ENCODE results near the gene TRPM3. TPM values are rescaled to one million over a fixed set of nuclear protein-coding genes. Genes with fewer than 3 reads are reported as not detected.

The TRPM3 gene
- total and polyA plus RNA-seq, 7 experiments from 2014 or later, result not detected

DNA sequence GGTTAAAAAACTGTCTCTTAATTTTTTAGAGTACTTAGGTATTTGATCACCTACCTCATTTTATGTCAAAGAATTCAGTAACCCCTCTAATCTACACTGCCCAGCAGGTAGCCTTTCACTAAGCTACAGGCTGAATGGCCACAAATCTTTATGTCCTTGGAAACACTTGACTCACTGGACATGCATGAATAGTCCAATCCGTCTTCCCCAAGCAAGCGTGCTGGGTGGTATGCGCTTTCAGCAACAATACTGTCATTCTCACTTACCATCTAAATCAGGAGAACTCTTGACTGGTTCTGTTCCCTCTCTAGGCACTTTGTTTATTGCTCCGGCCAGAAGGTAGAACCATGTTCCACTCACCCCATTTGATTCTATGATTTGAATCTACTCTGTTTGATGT is 73.1 kb downstream of the TRPM3 start:
- Mint-ChIP-seq H3K36me3 (no peaks in the 10 kb centered on the region), H3K4me3 (no peak overlapping the region), H3K27me3 (peaks cover 0 to 5% (median 4%) of the 10 kb centered on the region in 5 donors), H3K4me1 (no peaks in the 10 kb centered on the region), H3K9me3 (peaks cover 0 to 12% (median 0%) of the 10 kb centered on the region in 11 donors), H3K27ac (no peak overlapping the region)
- intact Hi-C loops (cut with micrococcal nuclease), result no loop called here
- Histone ChIP-seq H3K4me1 (ENCODE audit: control insufficient read depth in 2 of 2, insufficient read depth in 2 of 2, low read length in 2 of 2) (no peaks in the 10 kb centered on the region), H3K36me3 (ENCODE audit: control insufficient read depth in 2 of 3, insufficient read depth in 3 of 3, low read length in 3 of 3) (no peaks in the 10 kb centered on the region), H3K9me3 (ENCODE audit: control insufficient read depth in 2 of 3, low read length in 3 of 3) (no peaks in the 10 kb centered on the region), H3K27ac (ENCODE audit: low read depth, low read length) (no peak overlapping the region), H3K4me3 (ENCODE audit: low read length) (no peak overlapping the region), H3K27me3 (ENCODE audit: control insufficient read depth in 2 of 2, insufficient read depth in 2 of 2, low read length in 2 of 2) (no peaks in the 10 kb centered on the region)
- ChIA-PET CTCF (no interaction called here), POLR2A (no interaction called here)
- ATAC-seq (no peak), DNase-seq (no peak)

GRCh38 chr9:71042448-71042990 is 78.9 kb downstream of the TRPM3 start:
- DNase-seq, result no peak
- ATAC-seq, result no peak
- Mint-ChIP-seq H3K4me3 (no peak overlapping the region), H3K9me3 (peaks cover 0 to 10% (median 0%) of the 10 kb centered on the region in 11 donors), H3K4me1 (no peaks in the 10 kb centered on the region), H3K27me3 (peaks cover 0 to 15% (median 0%) of the 10 kb centered on the region in 5 donors), H3K36me3 (no peaks in the 10 kb centered on the region), H3K27ac (no peak overlapping the region)
- Histone ChIP-seq H3K4me3 (ENCODE audit: low read length) (no peak overlapping the region), H3K9me3 (ENCODE audit: control insufficient read depth in 2 of 3, low read length in 3 of 3) (no peaks in the 10 kb centered on the region), H3K27ac (ENCODE audit: low read depth, low read length) (no peak overlapping the region), H3K4me1 (ENCODE audit: control insufficient read depth in 2 of 2, insufficient read depth in 2 of 2, low read length in 2 of 2) (no peaks in the 10 kb centered on the region), H3K36me3 (ENCODE audit: control insufficient read depth in 2 of 3, insufficient read depth in 3 of 3, low read length in 3 of 3) (no peaks in the 10 kb centered on the region), H3K27me3 (ENCODE audit: control insufficient read depth in 2 of 2, insufficient read depth in 2 of 2, low read length in 2 of 2) (no peaks in the 10 kb centered on the region)
- ChIA-PET CTCF (no interaction called here), POLR2A (no interaction called here)
- intact Hi-C loops (cut with micrococcal nuclease), result no loop called here

GRCh38 chr9:71037521-71037920 is 83.9 kb downstream of the TRPM3 start:
- H3K27ac ChIP-seq (ENCODE audit: low read depth, low read length), result no peak overlapping the region
- CTCF ChIA-PET, result no interaction called here
- no peak overlapping the region for H3K27ac Mint-ChIP-seq
- no peaks in the 10 kb centered on the region for H3K9me3 ChIP-seq (ENCODE audit: control insufficient read depth in 2 of 3, low read length in 3 of 3)
- POLR2A ChIA-PET, result no interaction called here
- DNase-seq (no peak), ATAC-seq (no peak)
- H3K36me3 Mint-ChIP-seq, result no peaks in the 10 kb centered on the region
- peaks cover 0 to 10% (median 0%) of the 10 kb centered on the region in 5 donors for H3K27me3 Mint-ChIP-seq
- no peaks in the 10 kb centered on the region for H3K27me3 ChIP-seq (ENCODE audit: control insufficient read depth in 2 of 2, insufficient read depth in 2 of 2, low read length in 2 of 2)
- intact Hi-C loops (cut with micrococcal nuclease), result loop anchor here in 1 of 2 donors (5.0 kb wide), 1 partner anchor 1825 kb away; no protein-coding TSS in a partner anchor
- no peaks in the 10 kb centered on the region for H3K4me1 ChIP-seq (ENCODE audit: control insufficient read depth in 2 of 2, insufficient read depth in 2 of 2, low read length in 2 of 2)
- H3K36me3 ChIP-seq (ENCODE audit: control insufficient read depth in 2 of 3, insufficient read depth in 3 of 3, low read length in 3 of 3), result no peaks in the 10 kb centered on the region
- peaks cover 0 to 5% (median 0%) of the 10 kb centered on the region in 11 donors for H3K9me3 Mint-ChIP-seq
- no peaks in the 10 kb centered on the region for H3K4me1 Mint-ChIP-seq
- no peak overlapping the region for H3K4me3 Mint-ChIP-seq
- H3K4me3 ChIP-seq (ENCODE audit: low read length), result no peak overlapping the region

- H3K9me3 ChIP-seq (ENCODE audit: control insufficient read depth in 2 of 3, low read length in 3 of 3), result no peaks in the 10 kb centered on the region
- DNase-seq (no peak), ATAC-seq (no peak)
- ChIA-PET POLR2A (no interaction called here), CTCF (no interaction called here)
- H3K36me3 Mint-ChIP-seq, result no peaks in the 10 kb centered on the region
- H3K27ac Mint-ChIP-seq, result no peak overlapping the region
- H3K27me3 ChIP-seq (ENCODE audit: control insufficient read depth in 2 of 2, insufficient read depth in 2 of 2, low read length in 2 of 2), result no peaks in the 10 kb centered on the region
- no peaks in the 10 kb centered on the region for H3K4me1 Mint-ChIP-seq
- intact Hi-C loops (cut with micrococcal nuclease), result loop anchor here in 1 of 2 donors (5.0 kb wide), 1 partner anchor 1826 kb away; no protein-coding TSS in a partner anchor
- no peak overlapping the region for H3K4me3 Mint-ChIP-seq
- H3K27me3 Mint-ChIP-seq, result peaks cover 0 to 10% (median 0%) of the 10 kb centered on the region in 5 donors
- H3K4me3 ChIP-seq (ENCODE audit: low read length), result no peak overlapping the region
- H3K36me3 ChIP-seq (ENCODE audit: control insufficient read depth in 2 of 3, insufficient read depth in 3 of 3, low read length in 3 of 3), result no peaks in the 10 kb centered on the region
- H3K4me1 ChIP-seq (ENCODE audit: control insufficient read depth in 2 of 2, insufficient read depth in 2 of 2, low read length in 2 of 2), result no peaks in the 10 kb centered on the region
- H3K27ac ChIP-seq (ENCODE audit: low read depth, low read length), result no peak overlapping the region
- peaks cover 0 to 5% (median 0%) of the 10 kb centered on the region in 11 donors for H3K9me3 Mint-ChIP-seq
These were observed 84.9 kb downstream of the TRPM3 start for GRCh38 chr9:71036501-71036900.

GRCh38 chr9:71032779-71033178 is 88.6 kb downstream of the TRPM3 start:
- Mint-ChIP-seq H3K9me3 (peaks cover 0 to 2% (median 0%) of the 10 kb centered on the region in 11 donors), H3K27ac (no peak overlapping the region), H3K36me3 (no peaks in the 10 kb centered on the region), H3K27me3 (no peaks in the 10 kb centered on the region), H3K4me1 (no peaks in the 10 kb centered on the region), H3K4me3 (no peak overlapping the region)
- Histone ChIP-seq H3K4me3 (ENCODE audit: low read length) (no peak overlapping the region), H3K27ac (ENCODE audit: low read depth, low read length) (no peak overlapping the region), H3K9me3 (ENCODE audit: control insufficient read depth in 2 of 3, low read length in 3 of 3) (no peaks in the 10 kb centered on the region), H3K36me3 (ENCODE audit: control insufficient read depth in 2 of 3, insufficient read depth in 3 of 3, low read length in 3 of 3) (no peaks in the 10 kb centered on the region), H3K27me3 (ENCODE audit: control insufficient read depth in 2 of 2, insufficient read depth in 2 of 2, low read length in 2 of 2) (no peaks in the 10 kb centered on the region), H3K4me1 (ENCODE audit: control insufficient read depth in 2 of 2, insufficient read depth in 2 of 2, low read length in 2 of 2) (no peaks in the 10 kb centered on the region)
- no peak for ATAC-seq
- ChIA-PET POLR2A (no interaction called here), CTCF (no interaction called here)
- no peak for DNase-seq
- intact Hi-C loops (cut with micrococcal nuclease), result no loop called here

- H3K27me3 Mint-ChIP-seq, result peaks cover 0 to 11% (median 5%) of the 10 kb centered on the region in 5 donors
- H3K36me3 ChIP-seq (ENCODE audit: control insufficient read depth in 2 of 3, insufficient read depth in 3 of 3, low read length in 3 of 3), result no peaks in the 10 kb centered on the region
- no peak overlapping the region for H3K27ac ChIP-seq (ENCODE audit: low read depth, low read length)
- H3K36me3 Mint-ChIP-seq, result no peaks in the 10 kb centered on the region
- CTCF ChIA-PET, result no interaction called here
- H3K9me3 Mint-ChIP-seq, result peaks cover 0 to 16% (median 0%) of the 10 kb centered on the region in 11 donors
- no peak overlapping the region for H3K4me3 ChIP-seq (ENCODE audit: low read length)
- intact Hi-C loops (cut with micrococcal nuclease), result no loop called here
- DNase-seq (no peak), ATAC-seq (no peak)
- no peak overlapping the region for H3K4me3 Mint-ChIP-seq
- H3K27ac Mint-ChIP-seq, result no peak overlapping the region
- H3K4me1 Mint-ChIP-seq, result no peaks in the 10 kb centered on the region
- H3K27me3 ChIP-seq (ENCODE audit: control insufficient read depth in 2 of 2, insufficient read depth in 2 of 2, low read length in 2 of 2), result no peaks in the 10 kb centered on the region
- no peaks in the 10 kb centered on the region for H3K4me1 ChIP-seq (ENCODE audit: control insufficient read depth in 2 of 2, insufficient read depth in 2 of 2, low read length in 2 of 2)
- POLR2A ChIA-PET, result no interaction called here
- H3K9me3 ChIP-seq (ENCODE audit: control insufficient read depth in 2 of 3, low read length in 3 of 3), result no peaks in the 10 kb centered on the region
These were observed 95.7 kb downstream of the TRPM3 start for GRCh38 chr9:71025728-71026127.

- H3K4me1 Mint-ChIP-seq, result no peaks in the 10 kb centered on the region
- intact Hi-C loops (cut with micrococcal nuclease), result no loop called here
- Histone ChIP-seq H3K27ac (ENCODE audit: low read depth, low read length) (no peak overlapping the region), H3K27me3 (ENCODE audit: control insufficient read depth in 2 of 2, insufficient read depth in 2 of 2, low read length in 2 of 2) (no peaks in the 10 kb centered on the region), H3K4me3 (ENCODE audit: low read length) (no peak overlapping the region), H3K36me3 (ENCODE audit: control insufficient read depth in 2 of 3, insufficient read depth in 3 of 3, low read length in 3 of 3) (no peaks in the 10 kb centered on the region), H3K4me1 (ENCODE audit: control insufficient read depth in 2 of 2, insufficient read depth in 2 of 2, low read length in 2 of 2) (no peaks in the 10 kb centered on the region), H3K9me3 (ENCODE audit: control insufficient read depth in 2 of 3, low read length in 3 of 3) (no peaks in the 10 kb centered on the region)
- H3K27ac Mint-ChIP-seq, result no peak overlapping the region
- H3K27me3 Mint-ChIP-seq, result peaks cover 0 to 11% (median 5%) of the 10 kb centered on the region in 5 donors
- POLR2A ChIA-PET, result no interaction called here
- H3K36me3 Mint-ChIP-seq, result no peaks in the 10 kb centered on the region
- DNase-seq, result no peak
- ATAC-seq, result no peak
- peaks cover 0 to 16% (median 0%) of the 10 kb centered on the region in 11 donors for H3K9me3 Mint-ChIP-seq
- H3K4me3 Mint-ChIP-seq, result no peak overlapping the region
- CTCF ChIA-PET, result no interaction called here
These were observed 96.2 kb downstream of the TRPM3 start for GRCh38 chr9:71025201-71025600.
